Measurements from ENCODE around the gene NADK.
"Not testable (repeated sequence)": the region's sequence is repeated elsewhere in the genome, so short reads cannot be mapped to it uniquely, and the experiment has no call there.

The NADK gene

GRCh38 chr1:1763657-1764621, 14.3 kb downstream of the NADK start:
- DNase-seq: peak; percentile 58

GRCh38 chr1:1761504-1762376, 16.5 kb downstream of the NADK start:
- no peak for DNase-seq

- no peak for DNase-seq
Measured at GRCh38 chr1:1760715-1761114, 17.6 kb downstream of the NADK start.

- no peak for DNase-seq
Measured at GRCh38 chr1:1760345-1760650, 18.0 kb downstream of the NADK start.

GRCh38 chr1:1759456-1760344, 18.6 kb downstream of the NADK start:
- DNase-seq: no peak

- no peak for DNase-seq
Measured at GRCh38 chr1:1758692-1759455, 19.4 kb downstream of the NADK start.

GRCh38 chr1:1758059-1758621, 20.1 kb downstream of the NADK start:
- no peak for DNase-seq

GRCh38 chr1:1757422-1758058, 20.7 kb downstream of the NADK start:
- DNase-seq: no peak

- DNase-seq: no peak
Measured at GRCh38 chr1:1756661-1757421, 21.4 kb downstream of the NADK start.

GRCh38 chr1:1755852-1756251, 22.4 kb downstream of the NADK start:
- DNase-seq: no peak

- no peak for DNase-seq
Measured at GRCh38 chr1:1755426-1755825, 22.8 kb downstream of the NADK start.

GRCh38 chr1:1754051-1754815, 24.0 kb downstream of the NADK start:
- DNase-seq: no peak

GRCh38 chr1:1753607-1754005, 24.7 kb downstream of the NADK start:
- no peak for DNase-seq

- DNase-seq: no peak
Measured at GRCh38 chr1:1752636-1753606, 25.3 kb downstream of the NADK start.

- no peak for DNase-seq
Measured at GRCh38 chr1:1752190-1752589, 26.1 kb downstream of the NADK start.

- not testable (repeated sequence) for DNase-seq
Measured at GRCh38 chr1:1749941-1750340, 28.3 kb downstream of the NADK start.

GRCh38 chr1:1748686-1749321, 29.5 kb downstream of the NADK start:
- no peak for DNase-seq

GRCh38 chr1:1746566-1746909, 31.7 kb downstream of the NADK start:
- not testable (repeated sequence) for DNase-seq
